IPS-11a (cell line): ENCODE measurements around the gene MYL7.
"Not testable (repeated sequence)": the region's sequence is repeated elsewhere in the genome, so short reads cannot be mapped to it uniquely, and the experiment has no call there.

ENCODE experiments used
- H3K4me3 ChIP-seq: one replicate; pipeline ENCODE4 v1.5.1; 2013; ENCODE audit warnings: low read depth, low read length, control low read depth

MYL7 gene

DNA sequence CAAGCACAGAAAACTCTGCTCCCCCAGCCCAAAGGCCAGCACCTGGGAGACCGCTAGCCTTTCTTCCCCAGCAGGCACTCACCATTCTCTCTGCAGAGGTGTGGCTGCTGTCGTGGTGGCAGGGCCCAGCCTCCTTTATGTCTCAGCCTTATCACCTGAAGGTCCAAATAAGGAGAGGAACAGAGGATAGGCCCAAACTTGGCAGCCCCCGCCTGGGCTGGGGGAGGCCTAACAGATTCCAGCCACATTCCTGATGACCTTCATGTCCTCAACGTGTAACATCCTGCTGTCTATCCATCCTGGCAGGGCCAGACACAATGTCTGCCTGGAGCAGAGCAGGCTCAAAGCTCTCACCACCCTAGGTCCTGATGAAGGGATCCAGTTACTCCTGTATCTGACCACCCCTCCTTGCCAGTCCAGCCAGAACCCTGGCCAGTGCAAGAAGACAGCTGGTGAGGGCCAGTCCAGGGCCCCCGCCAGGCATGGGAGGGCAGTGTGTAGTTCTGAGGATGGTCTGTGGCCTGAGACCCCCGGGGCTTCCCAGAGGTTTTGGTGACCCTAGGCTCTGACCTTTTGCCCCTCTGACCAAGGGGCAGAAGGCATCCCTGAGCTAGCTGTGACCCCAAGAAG is at the start of gene MYL7:
Gene MYL7, minus strand, starts transcription at position 112 of the 630 bp plus-strand sequence. Its CDS starts 27 bp downstream, at position 85.
- no peak within 1 kb of the TSS for H3K4me3 ChIP-seq

DNA sequence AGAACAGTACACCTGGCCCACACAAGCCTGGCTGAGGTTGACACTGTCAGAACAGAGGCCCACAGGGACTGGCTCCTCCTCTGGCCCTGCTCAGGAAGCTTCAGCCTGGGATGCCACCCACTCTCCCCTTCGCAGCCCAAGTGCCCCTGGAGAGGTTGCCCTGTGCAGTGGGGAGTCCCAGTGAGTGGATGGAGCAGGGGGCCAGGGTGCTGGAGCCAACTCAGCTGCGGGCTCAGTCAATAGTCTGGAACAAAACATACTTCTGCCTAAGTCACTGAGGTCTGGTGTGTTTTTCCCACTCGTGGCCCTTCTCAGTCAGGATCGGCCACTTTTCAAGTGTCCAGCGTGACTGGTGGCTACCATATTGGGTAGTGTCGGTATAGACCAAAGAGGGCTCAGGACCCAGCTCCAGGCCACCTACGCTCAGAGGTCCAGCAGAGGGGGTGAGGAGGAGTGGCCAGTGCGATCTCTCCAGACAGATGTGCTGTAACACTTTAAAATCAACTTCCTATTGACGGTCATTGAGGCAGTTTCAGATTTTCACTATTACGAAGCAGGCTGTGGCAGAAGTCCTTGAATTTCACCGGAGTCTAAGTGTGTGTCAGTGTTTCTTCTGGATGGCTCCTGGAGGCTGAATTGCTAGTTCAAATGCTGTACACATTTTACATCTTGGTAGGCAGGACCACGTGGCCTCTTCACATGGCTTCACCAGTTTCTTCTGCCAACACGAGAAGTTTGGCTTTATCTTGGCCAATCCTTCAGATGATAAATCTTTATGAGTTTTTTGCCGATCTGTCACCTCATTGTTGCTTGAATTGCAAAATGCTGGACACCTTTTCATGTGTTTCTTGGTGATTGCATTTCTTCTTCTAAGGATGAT is 49.1 kb upstream of the MYL7 start:
- H3K4me3 ChIP-seq = no peak overlapping the region

- no peak within 1 kb of the TSS for H3K4me3 ChIP-seq
Measured at GRCh38 chr7:44189286-44189992, 48.3 kb upstream of the MYL7 start, which contains the start of gene GCK. Gene GCK, minus strand, starts transcription at chr7:44189439. Its CDS starts 486 bp downstream, at chr7:44188953.

DNA sequence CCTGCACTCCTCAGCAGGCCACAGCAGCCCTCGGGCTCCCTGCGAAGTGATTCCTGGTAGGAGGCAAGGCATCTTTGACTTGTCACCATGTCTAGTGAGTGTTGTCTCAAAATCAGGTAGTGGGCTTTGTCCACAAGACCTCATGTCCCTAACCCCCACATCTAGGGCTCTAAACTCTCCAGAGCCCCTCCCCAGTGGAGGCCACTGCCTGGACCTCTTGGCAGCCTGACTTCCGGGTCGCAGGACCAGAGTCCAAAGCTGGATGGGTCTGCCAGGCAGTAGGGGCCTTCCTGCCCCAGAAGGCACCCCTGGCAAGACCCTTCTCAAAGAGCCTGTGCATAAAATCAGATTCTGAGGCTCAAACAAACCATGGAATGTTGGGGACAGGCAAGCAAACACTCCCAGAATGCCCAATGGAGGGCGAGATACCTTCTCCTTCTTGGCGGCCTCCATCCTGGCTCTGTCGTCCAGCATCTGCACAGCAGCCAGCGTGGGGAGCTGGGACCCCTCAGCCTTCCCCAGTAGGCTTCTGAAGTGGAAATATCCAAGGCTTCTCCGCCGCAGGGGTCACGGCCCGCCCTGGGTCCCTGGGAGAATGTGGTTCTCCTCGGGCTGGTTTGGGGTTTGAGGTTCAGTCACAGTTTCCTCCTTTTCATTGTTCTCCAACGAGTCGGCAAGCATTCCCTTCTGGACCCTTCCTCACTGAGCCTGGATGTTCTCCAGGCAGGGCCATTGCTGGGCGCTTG is 47.5 kb upstream of the MYL7 start:
- no peak overlapping the region for H3K4me3 ChIP-seq

GRCh38 chr7:44187636-44188416 is 46.7 kb upstream of the MYL7 start:
- H3K4me3 ChIP-seq = no peak overlapping the region

DNA sequence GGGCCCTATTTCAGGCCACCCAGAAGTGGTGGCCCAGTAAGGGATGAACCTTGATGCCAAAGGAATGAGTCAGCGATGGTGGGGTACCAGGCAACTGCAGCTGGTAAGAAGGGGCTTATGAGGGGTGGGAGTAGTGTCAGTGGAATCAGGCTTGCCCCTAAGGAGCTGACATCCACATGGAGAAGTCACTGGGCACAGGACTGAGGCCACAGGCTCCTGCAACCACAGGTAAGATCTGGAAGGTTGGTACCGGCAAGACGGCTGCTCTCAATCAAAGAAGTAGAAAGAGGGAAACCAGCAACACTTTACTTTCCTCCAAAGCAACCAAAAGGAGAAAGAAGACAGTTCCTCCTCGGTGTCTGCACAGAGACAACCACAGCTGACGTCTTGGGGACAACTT is 45.6 kb upstream of the MYL7 start:
- no peak overlapping the region for H3K4me3 ChIP-seq

DNA sequence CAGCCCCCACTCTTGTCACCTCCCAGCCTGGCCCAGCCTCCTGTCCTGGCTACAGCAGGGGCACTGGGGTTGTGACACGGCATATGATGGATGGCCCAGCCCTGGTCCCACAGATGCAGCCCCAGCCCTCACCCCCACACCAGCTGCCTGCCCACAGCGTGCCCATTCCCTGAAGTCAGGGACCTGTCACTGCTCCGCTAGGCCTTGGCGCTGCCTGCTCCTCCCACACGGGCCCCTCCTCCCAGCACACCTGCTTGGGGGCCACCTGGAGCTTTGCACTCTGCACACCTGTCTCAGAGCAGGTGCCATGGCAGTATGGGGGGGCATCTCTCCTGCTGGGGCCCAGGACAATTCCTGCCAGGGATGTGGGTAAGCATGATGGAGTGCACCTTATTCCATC is 44.6 kb upstream of the MYL7 start:
- H3K4me3 ChIP-seq = no peak overlapping the region

DNA sequence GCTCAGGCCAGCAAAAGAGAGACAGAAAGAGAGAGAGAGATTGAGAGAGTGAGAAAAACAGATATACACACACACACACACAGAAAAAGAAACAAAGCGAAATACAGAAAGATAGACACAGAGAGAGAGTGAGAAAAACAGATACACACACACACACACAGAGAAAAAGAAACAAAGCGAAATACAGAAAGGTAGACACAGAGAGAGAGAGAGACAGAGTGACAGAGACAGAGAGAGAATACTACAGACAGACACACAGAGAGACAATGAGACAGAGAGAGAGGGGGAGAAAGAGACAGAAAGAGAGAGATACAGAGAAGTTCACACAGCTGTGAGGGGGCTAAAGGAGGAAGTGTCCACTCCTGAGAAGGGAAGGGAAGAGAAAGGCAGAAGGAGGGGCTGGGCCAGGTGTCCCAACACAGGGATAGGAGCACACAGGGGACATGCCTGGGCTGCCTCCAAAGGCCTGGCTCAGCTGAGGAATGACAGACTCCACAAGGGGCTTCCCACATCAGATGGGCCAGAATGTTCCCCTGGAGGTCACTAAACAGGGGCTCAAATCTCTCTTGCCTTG is 43.8 kb upstream of the MYL7 start:
- no peak overlapping the region for H3K4me3 ChIP-seq

DNA sequence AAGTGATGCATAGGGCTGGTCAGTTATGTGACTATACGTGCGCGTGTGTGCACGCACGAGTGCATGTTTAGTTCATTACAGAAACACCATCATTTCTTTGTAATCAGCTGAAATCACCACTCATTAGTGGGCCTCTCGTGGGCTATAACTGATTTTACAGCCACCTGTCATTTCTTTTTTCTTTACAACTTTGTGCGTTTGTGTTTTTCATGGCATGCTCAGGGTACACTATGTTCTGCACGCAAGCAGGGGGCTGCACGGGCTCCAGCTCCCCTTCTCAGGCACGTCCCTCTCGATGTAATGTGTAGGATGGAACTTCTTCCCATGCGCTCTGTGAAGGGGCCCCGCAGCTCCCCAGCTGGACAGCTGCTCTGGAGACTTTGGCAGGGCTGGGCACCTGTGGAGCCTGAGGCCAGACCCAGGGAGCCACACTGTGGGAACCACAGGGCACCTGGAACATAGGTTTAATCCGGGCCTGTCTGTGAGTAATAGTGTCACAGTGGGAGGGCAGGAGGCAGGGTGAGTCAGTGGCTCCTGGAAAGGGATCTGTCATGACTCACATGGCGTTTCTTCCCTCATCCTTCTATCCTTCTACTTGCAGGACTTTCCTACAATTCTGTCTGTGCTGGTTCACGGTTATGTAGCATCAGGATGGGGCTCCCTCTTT is 43.2 kb upstream of the MYL7 start:
- no peak overlapping the region for H3K4me3 ChIP-seq

- no peak overlapping the region for H3K4me3 ChIP-seq
Measured at GRCh38 chr7:44183386-44183785, 42.3 kb upstream of the MYL7 start.

GRCh38 chr7:44182827-44183226 is 41.7 kb upstream of the MYL7 start:
- no peak overlapping the region for H3K4me3 ChIP-seq

DNA sequence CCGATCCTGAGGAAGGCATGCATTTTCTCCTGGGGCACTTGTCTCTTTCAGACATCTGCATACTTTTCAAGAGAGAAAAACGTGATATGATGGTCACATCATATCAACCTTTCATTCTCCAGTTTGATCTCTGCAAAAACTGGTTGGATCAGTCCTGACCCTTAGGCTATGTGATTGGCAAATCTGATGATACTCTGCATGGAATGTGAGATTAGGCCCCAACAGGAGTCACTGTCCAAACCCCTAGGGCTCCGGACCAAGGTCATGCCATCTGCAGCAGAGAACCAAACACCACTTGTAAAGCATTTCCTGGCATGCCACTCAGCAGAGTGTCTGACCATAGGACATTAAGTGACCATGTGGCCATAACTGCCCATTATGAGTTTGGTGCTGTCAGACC is 39.5 kb upstream of the MYL7 start:
- H3K4me3 ChIP-seq = no peak overlapping the region

- no peak overlapping the region for H3K4me3 ChIP-seq
Measured at GRCh38 chr7:44177570-44178131, 36.5 kb upstream of the MYL7 start.

DNA sequence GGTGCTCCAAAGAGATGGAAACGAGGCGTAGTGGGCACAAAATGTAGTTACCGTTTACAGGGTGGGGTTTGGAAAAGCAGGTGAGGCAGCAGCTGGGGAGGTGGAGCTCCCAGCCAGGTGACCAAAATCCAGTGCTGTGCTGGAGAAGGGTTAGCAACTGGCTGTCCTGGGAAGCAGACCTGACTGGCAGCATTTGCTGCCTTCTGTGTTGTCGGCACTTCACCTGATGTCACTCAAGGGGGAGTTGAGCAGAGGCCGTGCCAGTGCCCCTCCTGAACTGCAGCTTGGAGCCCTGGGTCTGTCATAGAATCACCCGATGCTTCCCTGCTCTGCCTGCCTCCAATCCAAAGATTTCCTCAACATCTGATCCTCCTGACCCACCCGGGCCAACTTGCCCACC is 35.4 kb upstream of the MYL7 start:
- H3K4me3 ChIP-seq = no peak overlapping the region

DNA sequence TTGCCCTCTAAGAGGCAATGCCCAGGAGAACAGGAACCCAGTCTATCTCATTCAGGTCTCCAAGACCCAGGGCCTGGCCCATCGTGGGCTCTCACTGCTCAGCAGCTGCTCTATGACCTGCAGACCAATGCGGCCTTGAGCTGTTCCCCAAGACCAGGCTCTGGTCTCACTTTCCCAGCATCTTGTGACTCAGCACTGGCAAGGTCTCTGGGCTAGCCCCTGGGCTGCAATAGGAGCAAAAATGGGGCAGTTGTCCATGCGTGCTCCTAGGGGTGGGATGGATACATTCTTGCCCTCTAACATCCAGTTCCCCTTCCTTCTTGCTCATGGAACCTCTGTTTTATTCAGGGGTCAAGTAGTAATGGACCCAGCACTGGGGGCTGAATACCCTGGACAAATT is 34.6 kb upstream of the MYL7 start:
- no peak overlapping the region for H3K4me3 ChIP-seq

DNA sequence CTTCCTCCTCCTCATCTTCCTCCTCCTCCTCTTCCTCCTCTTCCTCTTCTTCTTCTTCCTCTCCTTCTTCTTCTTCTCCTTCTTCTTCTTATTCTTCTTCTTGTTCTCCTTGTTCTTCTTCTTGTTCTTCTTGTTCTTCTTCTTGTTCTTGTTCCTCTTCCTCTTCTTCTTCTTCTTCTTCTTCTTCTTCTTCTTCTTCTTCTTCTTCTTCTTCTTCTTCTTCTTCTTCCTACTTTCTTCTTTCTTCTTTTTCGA is 33.5 kb upstream of the MYL7 start:
- not testable (repeated sequence) for H3K4me3 ChIP-seq

GRCh38 chr7:44173911-44174693 is 33.0 kb upstream of the MYL7 start:
- no peak overlapping the region for H3K4me3 ChIP-seq

DNA sequence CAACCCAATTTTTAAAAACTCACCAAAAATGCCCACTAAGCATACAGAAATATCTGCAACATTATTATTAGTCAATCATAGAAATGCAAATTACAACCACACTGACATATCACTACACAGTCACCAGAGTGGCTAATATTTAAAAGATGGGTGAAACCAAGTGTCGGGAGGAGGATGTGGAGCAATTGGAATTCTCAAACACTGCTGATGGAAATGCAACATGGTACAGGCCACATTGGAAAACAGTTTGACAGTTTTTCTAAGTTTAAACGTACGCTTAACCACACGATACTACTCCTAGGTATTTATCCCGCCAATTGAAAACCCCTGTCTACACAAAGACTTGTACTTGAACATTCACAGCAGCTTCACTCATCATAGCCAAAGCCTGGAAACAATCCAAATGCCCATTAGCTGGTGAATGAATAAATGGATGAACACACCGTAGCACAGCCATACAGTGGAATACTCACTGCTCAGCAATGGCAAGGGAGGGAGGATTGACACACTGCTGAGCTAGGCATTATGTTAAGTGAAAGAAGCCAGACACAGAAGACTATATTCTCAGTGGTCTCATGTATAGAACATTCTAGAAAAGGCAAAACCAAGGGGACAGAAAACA is 31.8 kb upstream of the MYL7 start:
- H3K4me3 ChIP-seq = no peak overlapping the region
